ENCODE data around the gene METAP1.

The METAP1 gene

DNA sequence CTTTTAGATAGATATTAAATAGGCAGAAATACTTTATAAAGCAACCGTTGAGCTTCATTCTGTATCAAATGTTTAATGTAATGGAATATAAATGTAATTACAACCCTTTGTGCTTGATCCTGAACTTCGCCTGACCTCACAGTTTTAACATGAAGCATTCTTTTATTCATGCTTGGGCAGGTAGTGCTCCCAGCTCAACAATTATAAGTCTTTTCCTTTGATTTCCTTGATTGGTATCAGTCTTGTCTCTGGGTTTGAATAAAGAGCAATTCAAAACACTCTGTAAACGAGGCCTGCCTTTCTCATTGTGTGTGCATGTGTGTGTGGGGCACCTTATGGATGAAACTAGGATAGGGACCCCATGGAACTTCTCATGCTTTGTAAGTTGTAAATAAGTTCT, 6.8 kb downstream of the METAP1 start:
- no peaks in the 10 kb centered on the region for H3K36me3 ChIP-seq (replicated peaks; ENCODE audit: insufficient read depth, low read length)
- 0 out of 2 replicates have a peak, but pooled peaks cover 6% of the 10 kb centered on the region for H3K4me1 ChIP-seq (ENCODE audit: low read length)
- H2AFZ ChIP-seq (ENCODE audit: low read length), result no peak overlapping the region
- no peak overlapping the region for H3K27ac ChIP-seq (ENCODE audit: low read length)
- no peaks in the 10 kb centered on the region; the same call in 1 of the 2 replicates for H3F3A ChIP-seq (ENCODE audit: insufficient read depth, low read length)
- H4K20me1 ChIP-seq (ENCODE audit: insufficient read depth, low read length), result peaks cover 15% of the 10 kb centered on the region
- no peaks in the 10 kb centered on the region for H3K27me3 ChIP-seq (replicated peaks; ENCODE audit: insufficient read depth, low read length)
- TF ChIP-seq, protein P1, sequence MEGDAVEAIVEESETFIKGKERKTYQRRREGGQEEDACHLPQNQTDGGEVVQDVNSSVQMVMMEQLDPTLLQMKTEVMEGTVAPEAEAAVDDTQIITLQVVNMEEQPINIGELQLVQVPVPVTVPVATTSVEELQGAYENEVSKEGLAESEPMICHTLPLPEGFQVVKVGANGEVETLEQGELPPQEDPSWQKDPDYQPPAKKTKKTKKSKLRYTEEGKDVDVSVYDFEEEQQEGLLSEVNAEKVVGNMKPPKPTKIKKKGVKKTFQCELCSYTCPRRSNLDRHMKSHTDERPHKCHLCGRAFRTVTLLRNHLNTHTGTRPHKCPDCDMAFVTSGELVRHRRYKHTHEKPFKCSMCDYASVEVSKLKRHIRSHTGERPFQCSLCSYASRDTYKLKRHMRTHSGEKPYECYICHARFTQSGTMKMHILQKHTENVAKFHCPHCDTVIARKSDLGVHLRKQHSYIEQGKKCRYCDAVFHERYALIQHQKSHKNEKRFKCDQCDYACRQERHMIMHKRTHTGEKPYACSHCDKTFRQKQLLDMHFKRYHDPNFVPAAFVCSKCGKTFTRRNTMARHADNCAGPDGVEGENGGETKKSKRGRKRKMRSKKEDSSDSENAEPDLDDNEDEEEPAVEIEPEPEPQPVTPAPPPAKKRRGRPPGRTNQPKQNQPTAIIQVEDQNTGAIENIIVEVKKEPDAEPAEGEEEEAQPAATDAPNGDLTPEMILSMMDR (IDR thresholded peaks at IDR 0.05; ENCODE audit: low read length), result no peak
- TF ChIP-seq EZH2 (optimal IDR thresholded peaks at IDR 0.05; ENCODE audit: low read depth, low read length), result no peak
- no peak for TF ChIP-seq EZH2phosphoT487 (IDR thresholded peaks at IDR 0.05; ENCODE audit: low read length)
- peaks cover 100% of the 10 kb centered on the region for H3K79me2 ChIP-seq (ENCODE audit: low read length)
- no peak overlapping the region for H3K4me2 ChIP-seq (ENCODE audit: low read depth, low read length)
- no peak overlapping the region for H3K4me3 ChIP-seq (ENCODE audit: low read length)
- no peak for DNase-seq
- no peak overlapping the region for H3K9ac ChIP-seq (ENCODE audit: low read length)
- no peaks in the 10 kb centered on the region for H3K9me3 ChIP-seq (replicated peaks; ENCODE audit: insufficient read depth, low read length)
- H3K9me2 ChIP-seq (replicated peaks; ENCODE audit: insufficient read depth, low read length), result no peaks in the 10 kb centered on the region

DNA sequence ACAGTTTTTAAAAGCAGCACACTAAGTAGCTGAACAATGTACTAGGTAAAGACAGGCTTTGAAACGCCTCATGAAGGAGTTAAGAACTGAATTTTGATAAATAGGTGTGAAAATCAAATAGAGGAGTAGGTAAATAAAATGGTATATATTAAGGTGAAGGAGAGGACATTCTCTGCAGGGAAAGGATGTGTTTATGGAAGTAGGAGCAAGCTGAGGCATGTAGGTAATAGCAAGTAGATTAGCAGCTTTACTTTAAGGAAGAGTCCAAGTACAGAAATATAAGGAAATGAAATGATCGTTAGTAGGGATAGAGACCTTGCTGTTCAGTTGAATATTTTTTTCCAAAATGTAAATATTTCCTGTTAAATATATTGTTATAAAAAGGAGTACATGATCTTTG, 12.5 kb downstream of the METAP1 start:
- DNase-seq, result no peak
- H3K9me2 ChIP-seq (replicated peaks; ENCODE audit: insufficient read depth, low read length), result no peaks in the 10 kb centered on the region
- no peak overlapping the region for H2AFZ ChIP-seq (ENCODE audit: low read length)
- no peak overlapping the region for H3K4me3 ChIP-seq (ENCODE audit: low read length)
- no peak overlapping the region for H3K27ac ChIP-seq (ENCODE audit: low read length)
- no peaks in the 10 kb centered on the region for H3K27me3 ChIP-seq (replicated peaks; ENCODE audit: insufficient read depth, low read length)
- no peaks in the 10 kb centered on the region for H3K4me1 ChIP-seq (ENCODE audit: low read length)
- TF ChIP-seq EZH2phosphoT487 (IDR thresholded peaks at IDR 0.05; ENCODE audit: low read length) (no peak), EZH2 (optimal IDR thresholded peaks at IDR 0.05; ENCODE audit: low read depth, low read length) (no peak)
- TF ChIP-seq, protein P1 (IDR thresholded peaks at IDR 0.05; ENCODE audit: low read length), result no peak
- no peak overlapping the region for H3K4me2 ChIP-seq (ENCODE audit: low read depth, low read length)
- H3K36me3 ChIP-seq (replicated peaks; ENCODE audit: insufficient read depth, low read length), result no peaks in the 10 kb centered on the region
- H3F3A ChIP-seq (ENCODE audit: insufficient read depth, low read length), result no peaks in the 10 kb centered on the region
- no peaks in the 10 kb centered on the region for H4K20me1 ChIP-seq (ENCODE audit: insufficient read depth, low read length)
- H3K9me3 ChIP-seq (replicated peaks; ENCODE audit: insufficient read depth, low read length), result no peaks in the 10 kb centered on the region
- H3K9ac ChIP-seq (ENCODE audit: low read length), result no peak overlapping the region
- peaks cover 98% of the 10 kb centered on the region for H3K79me2 ChIP-seq (ENCODE audit: low read length)

DNA sequence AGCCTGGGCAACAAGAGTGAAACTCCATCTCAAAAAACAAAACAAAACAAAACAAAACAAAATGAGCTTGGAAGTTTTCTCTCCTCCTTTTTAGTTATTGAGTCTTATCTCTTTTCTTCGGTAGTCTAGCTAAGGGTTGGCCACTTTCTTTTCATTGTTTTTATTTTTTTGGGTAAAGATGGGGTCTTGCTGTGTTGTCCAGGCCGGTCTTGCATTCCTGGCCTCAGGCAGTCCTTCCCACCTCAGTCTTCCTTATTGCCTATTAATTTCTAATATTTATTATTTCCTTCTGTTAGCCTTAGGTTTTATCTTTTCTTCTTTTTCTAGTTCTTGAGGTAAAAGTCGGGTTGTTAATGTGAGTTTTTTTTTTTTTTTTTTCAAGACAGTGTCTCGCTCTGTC, 16.4 kb downstream of the METAP1 start:
- Histone ChIP-seq H3K27me3 (replicated peaks; ENCODE audit: insufficient read depth, low read length) (no peaks in the 10 kb centered on the region), H4K20me1 (ENCODE audit: insufficient read depth, low read length) (no peaks in the 10 kb centered on the region), H3K9me3 (replicated peaks; ENCODE audit: insufficient read depth, low read length) (no peaks in the 10 kb centered on the region), H3K9me2 (replicated peaks; ENCODE audit: insufficient read depth, low read length) (no peaks in the 10 kb centered on the region), H3K36me3 (replicated peaks; ENCODE audit: insufficient read depth, low read length) (no peaks in the 10 kb centered on the region), H3K9ac (ENCODE audit: low read length) (no peak overlapping the region), H3K79me2 (ENCODE audit: low read length) (peaks cover 98% of the 10 kb centered on the region), H2AFZ (ENCODE audit: low read length) (no peak overlapping the region), H3K4me2 (ENCODE audit: low read depth, low read length) (no peak overlapping the region), H3F3A (ENCODE audit: insufficient read depth, low read length) (no peaks in the 10 kb centered on the region), H3K27ac (ENCODE audit: low read length) (no peak overlapping the region), H3K4me3 (ENCODE audit: low read length) (no peak overlapping the region), H3K4me1 (ENCODE audit: low read length) (no peaks in the 10 kb centered on the region)
- DNase-seq, result no peak
- TF ChIP-seq EZH2phosphoT487 (IDR thresholded peaks at IDR 0.05; ENCODE audit: low read length) (no peak), EZH2 (optimal IDR thresholded peaks at IDR 0.05; ENCODE audit: low read depth, low read length) (no peak)
- TF ChIP-seq, protein P1 (IDR thresholded peaks at IDR 0.05; ENCODE audit: low read length), result no peak
